ENCODE results near the gene RETN. TPM values are rescaled to one million over a fixed set of nuclear protein-coding genes. Genes with fewer than 3 reads are reported as not detected.

The RETN gene
- polyA plus RNA-seq, 2 of the 4 experiments (the other 2 are of a cell fraction): not detected

GRCh38 chr19:7694499-7694898 is 25.6 kb downstream of the RETN start:
- Histone ChIP-seq H3K4me3 (no peak overlapping the region), H3K4me2 (no peak overlapping the region), H3K27ac (no peak overlapping the region), H3K4me1 (no peaks in the 10 kb centered on the region), H3K9me3 (no peaks in the 10 kb centered on the region)
- 44% methylated on average over 3 of the region's 4 CpGs for WGBS (ENCODE audit: missing lambda C conversion rate)
- CTCF ChIA-PET: no interaction called here
- TF ChIP-seq MAFK (IDR thresholded peaks at IDR 0.05; ENCODE audit: partially characterized antibody) (no peak), KDM5A (IDR thresholded peaks at IDR 0.05) (no peak), CHD2 (IDR thresholded peaks at IDR 0.05; ENCODE audit: low read length, partially characterized antibody) (no peak), EHMT2 (IDR thresholded peaks at IDR 0.05; ENCODE audit: low read depth) (no peak), FOSB (CRISPR knock-in tag; IDR thresholded peaks at IDR 0.05) (no peak), SREBF2 (IDR thresholded peaks at IDR 0.05) (no peak), SMC3 (IDR thresholded peaks at IDR 0.05) (no peak), CEBPB (IDR thresholded peaks at IDR 0.05) (no peak), RCOR1 (IDR thresholded peaks at IDR 0.05; ENCODE audit: low read depth, low read length) (no peak), TP53 (CRISPR knock-in tag; IDR thresholded peaks at IDR 0.05) (no peak), EHF (CRISPR knock-in tag; IDR thresholded peaks at IDR 0.05) (no peak), TFCP2L1 (CRISPR knock-in tag; IDR thresholded peaks at IDR 0.05) (no peak), MYC (IDR thresholded peaks at IDR 0.05; ENCODE audit: borderline replicate concordance, low read length) (no peak), RNF2 (IDR thresholded peaks at IDR 0.05; ENCODE audit: borderline replicate concordance, low read depth) (no peak), POLR2A (IDR thresholded peaks at IDR 0.05; ENCODE audit: low read length) (no peak), POLR2AphosphoS2 (conservative IDR thresholded peaks at IDR 0.05; ENCODE audit: low read length) (no peak), NR3C1 (IDR thresholded peaks at IDR 0.05) (no peak), HOXB5 (CRISPR knock-in tag; IDR thresholded peaks at IDR 0.05) (no peak), GATA3 (IDR thresholded peaks at IDR 0.05; ENCODE audit: borderline replicate concordance) (no peak)
- POLR2A ChIA-PET: no interaction called here
- ATAC-seq (no peak), FAIRE-seq (no peak), DNase-seq (ENCODE audit: low read depth in 1 of 2, low spot score in 1 of 2) (no peak)

GRCh38 chr19:7697721-7698287 is 29.0 kb downstream of the RETN start:
- Histone ChIP-seq H3K4me2 (no peak overlapping the region), H3K27ac (no peak overlapping the region), H3K4me3 (no peak overlapping the region), H3K4me1 (no peaks in the 10 kb centered on the region), H3K9me3 (no peaks in the 10 kb centered on the region)
- POLR2A ChIA-PET: no interaction called here
- ATAC-seq: no peak
- WGBS (ENCODE audit: missing lambda C conversion rate): 27% methylated on average over 10 of the region's 10 CpGs
- no peak for TF ChIP-seq KDM5A (IDR thresholded peaks at IDR 0.05)
- TF ChIP-seq ZNF302 (CRISPR knock-in tag; IDR thresholded peaks at IDR 0.05): no peak
- TF ChIP-seq MAZ (IDR thresholded peaks at IDR 0.05; ENCODE audit: borderline replicate concordance, low read depth, low read length): no peak
- no peak for TF ChIP-seq NFE2L2 (conservative IDR thresholded peaks at IDR 0.05; ENCODE audit: low read length)
- no peak for TF ChIP-seq E2F6 (IDR thresholded peaks at IDR 0.05; ENCODE audit: borderline replicate concordance, low read depth)
- no peak for TF ChIP-seq ZSCAN20 (CRISPR knock-in tag; IDR thresholded peaks at IDR 0.05)
- TF ChIP-seq CHD4 (IDR thresholded peaks at IDR 0.05; ENCODE audit: borderline replicate concordance): no peak
- no peak for TF ChIP-seq RCOR1 (IDR thresholded peaks at IDR 0.05; ENCODE audit: low read depth, low read length)
- no peak for TF ChIP-seq FOSB (CRISPR knock-in tag; IDR thresholded peaks at IDR 0.05)
- no peak for TF ChIP-seq RFX5 (IDR thresholded peaks at IDR 0.05)
- TF ChIP-seq NR3C1 (IDR thresholded peaks at IDR 0.05): no peak
- TF ChIP-seq MYC (IDR thresholded peaks at IDR 0.05; ENCODE audit: borderline replicate concordance, low read length): no peak
- TF ChIP-seq TFCP2L1 (CRISPR knock-in tag; IDR thresholded peaks at IDR 0.05): no peak
- TF ChIP-seq JUNB (IDR thresholded peaks at IDR 0.05): no peak
- TF ChIP-seq MAX (IDR thresholded peaks at IDR 0.05): no peak
- no peak for TF ChIP-seq ZC3H11A (IDR thresholded peaks at IDR 0.05)
- TF ChIP-seq HOXA7 (CRISPR knock-in tag; IDR thresholded peaks at IDR 0.05): no peak
- CTCF ChIA-PET: interaction anchor here (1.1 to 2.2 kb wide), 4 partner anchors 9 to 343 kb away, joined by 3 to 6 read pairs (median 5); partner anchors contain the start of gene TRAPPC5
- no peak for DNase-seq (ENCODE audit: low read depth in 1 of 2, low spot score in 1 of 2)
- no peak for FAIRE-seq
